GM10248 (cell line): ENCODE data around the gene ELOVL3.
A peak's percentile ranks its signal among the peaks of the same experiment; 100 is the strongest.
"Not testable (repeated sequence)": the region's sequence is repeated elsewhere in the genome, so short reads cannot be mapped to it uniquely, and the experiment has no call there.

Source experiments
- CTCF ChIA-PET: fragments of 300-600 bp; sonication (Branson Sonifier 250); formaldehyde crosslinking; extraction: SDS; loops from one replicate; lab custom pipeline; 2021; ENCODE audit warnings: antibody characterized with exemption; lab: Yijun Ruan, JAX
- POLR2A ChIA-PET: fragments of 350-650 bp; sonication (Branson Sonifier 250); formaldehyde crosslinking; extraction: SDS; loops from one replicate; lab custom pipeline; 2020; ENCODE audit warnings: antibody characterized with exemption; lab: Yijun Ruan, JAX
- DNase-seq: peaks from one replicate; pipeline ENCODE4 v3.0.0; 2012; ENCODE audit errors: extremely low spot score
- TF ChIP-seq, protein P1 (sequence below): IDR thresholded peaks from 2 replicates; pipeline ENCODE4 v1.5.1; 2012; ENCODE audit warnings: mild to moderate bottlenecking, low read depth; ENCODE audit errors: extremely low read depth, missing control alignments, control extremely low read depth

ELOVL3 gene

DNA sequence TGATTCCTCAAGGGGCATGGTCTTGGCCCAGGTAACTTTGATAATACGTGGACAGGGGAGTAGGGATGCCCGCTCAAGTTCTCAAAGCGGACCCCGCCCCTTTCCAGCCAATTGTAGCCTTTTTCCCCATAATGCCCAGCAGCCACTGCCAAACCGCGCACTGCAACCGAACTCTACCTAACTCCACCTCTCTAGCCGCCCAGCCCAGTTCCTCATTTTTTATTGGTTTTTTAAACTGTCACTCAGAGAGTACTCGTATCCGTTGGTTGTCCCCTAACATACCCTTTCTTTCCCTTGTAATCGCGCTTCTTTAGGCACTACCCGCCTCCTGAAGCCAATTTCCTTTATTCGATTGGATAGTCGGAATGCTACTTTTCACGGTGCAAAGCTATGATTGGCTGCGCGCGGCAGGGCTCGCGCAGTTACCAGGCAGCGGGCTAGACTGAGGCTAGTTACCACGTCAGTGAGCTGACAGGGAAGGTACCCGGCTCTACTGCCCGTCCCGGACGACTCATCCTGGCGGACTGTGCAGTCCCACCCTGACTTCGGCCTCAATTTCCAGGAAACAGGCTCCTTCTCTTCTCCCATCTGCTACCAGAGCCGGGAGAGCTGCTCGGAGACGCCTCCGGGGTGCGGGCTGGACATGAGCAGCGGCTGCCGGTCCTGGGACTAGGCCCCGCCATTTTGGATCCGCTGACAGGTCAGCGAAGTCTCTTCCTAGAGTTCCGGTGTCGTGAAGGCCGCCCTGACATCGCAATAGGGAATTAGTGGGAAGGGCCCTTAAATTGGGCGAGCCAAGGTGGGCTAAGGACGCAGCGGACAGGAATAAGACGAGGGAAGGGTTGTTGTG, 19.2 kb downstream of the ELOVL3 start, which contains the start of gene GBF1:
Gene GBF1 (plus strand): TSS at position 451 of the 850 bp plus-strand sequence. CDS start 13,407 bp downstream, outside the sequence.
- TF ChIP-seq, protein P1, sequence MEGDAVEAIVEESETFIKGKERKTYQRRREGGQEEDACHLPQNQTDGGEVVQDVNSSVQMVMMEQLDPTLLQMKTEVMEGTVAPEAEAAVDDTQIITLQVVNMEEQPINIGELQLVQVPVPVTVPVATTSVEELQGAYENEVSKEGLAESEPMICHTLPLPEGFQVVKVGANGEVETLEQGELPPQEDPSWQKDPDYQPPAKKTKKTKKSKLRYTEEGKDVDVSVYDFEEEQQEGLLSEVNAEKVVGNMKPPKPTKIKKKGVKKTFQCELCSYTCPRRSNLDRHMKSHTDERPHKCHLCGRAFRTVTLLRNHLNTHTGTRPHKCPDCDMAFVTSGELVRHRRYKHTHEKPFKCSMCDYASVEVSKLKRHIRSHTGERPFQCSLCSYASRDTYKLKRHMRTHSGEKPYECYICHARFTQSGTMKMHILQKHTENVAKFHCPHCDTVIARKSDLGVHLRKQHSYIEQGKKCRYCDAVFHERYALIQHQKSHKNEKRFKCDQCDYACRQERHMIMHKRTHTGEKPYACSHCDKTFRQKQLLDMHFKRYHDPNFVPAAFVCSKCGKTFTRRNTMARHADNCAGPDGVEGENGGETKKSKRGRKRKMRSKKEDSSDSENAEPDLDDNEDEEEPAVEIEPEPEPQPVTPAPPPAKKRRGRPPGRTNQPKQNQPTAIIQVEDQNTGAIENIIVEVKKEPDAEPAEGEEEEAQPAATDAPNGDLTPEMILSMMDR: no peak
- ChIA-PET CTCF (interaction anchor here (0.8 to 2.8 kb wide), 12 partner anchors 8 to 154 kb away, joined by 3 to 28 read pairs (median 4); no protein-coding TSS in a partner anchor), POLR2A (interaction anchor here (0.5 to 1.3 kb wide), 11 partner anchors 8 to 150 kb away, joined by 3 to 6 read pairs (median 3); partner anchors contain the start of gene NFKB2)
- peak; percentile 96 for DNase-seq

DNA sequence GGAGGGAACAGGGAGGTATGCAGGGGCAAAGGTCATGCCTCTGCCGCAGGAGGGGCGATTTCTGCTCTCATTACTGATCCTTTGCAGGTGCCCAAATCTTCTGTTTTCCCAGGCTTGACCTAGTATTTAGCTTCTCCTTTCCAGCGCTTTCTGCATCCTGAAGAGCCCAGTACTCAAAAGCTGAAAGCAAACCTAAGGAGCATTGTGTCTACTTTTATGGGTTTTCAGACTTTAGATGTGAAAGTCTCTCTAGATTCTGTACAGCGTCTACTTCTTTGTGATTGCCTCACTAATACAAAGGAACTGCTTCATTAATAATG, 19.8 kb downstream of the ELOVL3 start:
- DNase-seq: no peak
- TF ChIP-seq, protein P1: no peak
- POLR2A ChIA-PET: interaction anchor here (0.5 to 1.3 kb wide), 6 partner anchors 68 to 150 kb away, joined by 3 to 6 read pairs (median 4); partner anchors contain the start of gene NFKB2
- CTCF ChIA-PET: interaction anchor here (0.8 to 2.8 kb wide), 12 partner anchors 8 to 153 kb away, joined by 3 to 28 read pairs (median 4); no protein-coding TSS in a partner anchor

DNA sequence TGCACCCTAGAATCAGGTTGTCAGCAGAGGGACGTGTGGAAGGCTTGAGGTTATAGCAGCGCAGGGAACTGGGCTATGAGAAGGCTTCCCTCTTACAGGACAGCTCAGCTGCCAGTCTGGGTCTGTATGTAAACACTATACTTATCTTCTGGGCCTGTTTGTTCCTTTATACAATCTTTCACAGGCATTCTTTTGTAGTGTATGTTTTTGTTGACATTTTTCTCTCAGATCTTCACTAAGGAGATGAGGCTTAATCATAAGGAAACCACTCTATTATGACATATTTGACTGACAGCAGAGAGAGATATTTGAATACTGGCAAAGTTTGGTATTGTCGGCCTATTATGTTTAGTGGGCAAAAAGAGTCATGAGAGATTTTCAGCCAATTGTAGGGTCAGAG, 20.2 kb downstream of the ELOVL3 start:
- TF ChIP-seq, protein P1: no peak
- no peak for DNase-seq
- POLR2A ChIA-PET: interaction anchor here (1.3 kb wide), 1 partner anchor 148 kb away, joined by 6 read pairs; no protein-coding TSS in a partner anchor
- CTCF ChIA-PET: interaction anchor here (1.0 to 1.9 kb wide), 5 partner anchors 9 to 105 kb away, joined by 3 to 6 read pairs (median 4); no protein-coding TSS in a partner anchor

DNA sequence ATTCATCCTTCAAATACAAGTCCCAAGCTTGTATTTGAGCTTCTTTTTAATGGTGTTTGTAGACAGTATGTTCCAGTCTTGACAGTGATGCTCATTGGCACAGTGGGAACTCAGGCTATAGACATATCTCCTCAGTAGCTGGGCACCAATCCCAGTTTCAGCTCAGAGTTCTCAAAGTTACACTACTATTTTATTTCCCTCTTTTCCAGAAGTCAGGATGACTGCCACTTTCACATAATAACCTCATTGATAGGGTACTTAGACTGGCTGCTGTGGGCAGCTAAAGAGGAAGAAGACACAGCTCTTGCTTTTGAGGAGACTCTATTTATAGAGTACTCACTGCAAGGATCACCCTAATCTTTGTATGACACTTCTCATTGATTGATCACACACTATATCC, 21.6 kb downstream of the ELOVL3 start:
- POLR2A ChIA-PET: interaction anchor here (0.5 to 0.7 kb wide), 2 partner anchors 93 to 339 kb away, joined by 3 to 4 read pairs; no protein-coding TSS in a partner anchor
- CTCF ChIA-PET: interaction anchor here (1.2 to 3.9 kb wide), 8 partner anchors 9 to 104 kb away, joined by 3 to 45 read pairs (median 6); no protein-coding TSS in a partner anchor
- no peak for DNase-seq
- TF ChIP-seq, protein P1: no peak

DNA sequence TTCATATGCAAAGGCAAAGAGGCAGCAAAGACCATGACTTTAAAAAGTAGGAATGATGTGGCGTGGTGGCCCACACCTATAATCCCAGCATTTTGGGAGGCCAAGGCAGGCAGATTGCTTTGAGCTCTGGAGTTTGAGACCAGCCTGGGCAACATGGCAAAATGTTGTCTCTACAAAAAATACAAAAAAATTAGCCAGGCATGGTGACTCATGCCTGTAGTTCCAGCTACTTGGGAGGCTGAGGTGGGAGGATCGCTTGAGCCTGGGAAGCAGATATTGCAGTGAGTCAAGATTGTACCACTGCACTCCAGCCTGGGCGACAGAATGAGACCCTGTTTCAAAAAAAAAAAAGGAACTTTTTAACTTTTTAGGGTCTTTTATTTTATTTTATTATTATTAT, 26.4 kb downstream of the ELOVL3 start:
- CTCF ChIA-PET: interaction anchor here (0.8 to 4.3 kb wide), 7 partner anchors 10 to 141 kb away, joined by 3 to 27 read pairs (median 3); no protein-coding TSS in a partner anchor

DNA sequence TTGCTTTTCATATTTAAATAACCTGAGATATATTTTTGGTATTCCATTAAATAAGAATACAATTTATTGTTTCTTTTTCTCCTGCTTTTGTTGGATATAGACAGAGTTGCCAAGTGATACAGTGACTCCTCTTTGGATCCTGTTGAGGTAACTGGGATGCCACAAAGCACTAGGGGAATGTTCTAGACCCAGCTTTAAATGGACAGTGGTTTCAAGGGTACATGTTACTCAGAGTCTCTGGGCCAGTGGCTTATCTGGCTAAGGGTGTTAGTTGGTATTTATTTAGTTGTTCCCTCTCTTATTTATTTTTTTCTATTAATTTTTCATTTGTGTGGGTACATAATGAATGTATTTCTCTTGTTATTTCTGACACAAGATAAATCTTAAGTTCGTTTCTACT, 28.3 kb downstream of the ELOVL3 start:
- POLR2A ChIA-PET: no interaction called here
- CTCF ChIA-PET: interaction anchor here (1.1 to 4.3 kb wide), 4 partner anchors 9 to 97 kb away, joined by 3 to 27 read pairs (median 4); partner anchors contain the start of gene GBF1
- TF ChIP-seq, protein P1: no peak
- no peak for DNase-seq

More for the DNA sequence above, 26.4 kb downstream of the ELOVL3 start:
- DNase-seq: not testable (repeated sequence)
- POLR2A ChIA-PET: interaction anchor here (0.7 kb wide), 1 partner anchor 167 kb away, joined by 6 read pairs; no protein-coding TSS in a partner anchor

DNA sequence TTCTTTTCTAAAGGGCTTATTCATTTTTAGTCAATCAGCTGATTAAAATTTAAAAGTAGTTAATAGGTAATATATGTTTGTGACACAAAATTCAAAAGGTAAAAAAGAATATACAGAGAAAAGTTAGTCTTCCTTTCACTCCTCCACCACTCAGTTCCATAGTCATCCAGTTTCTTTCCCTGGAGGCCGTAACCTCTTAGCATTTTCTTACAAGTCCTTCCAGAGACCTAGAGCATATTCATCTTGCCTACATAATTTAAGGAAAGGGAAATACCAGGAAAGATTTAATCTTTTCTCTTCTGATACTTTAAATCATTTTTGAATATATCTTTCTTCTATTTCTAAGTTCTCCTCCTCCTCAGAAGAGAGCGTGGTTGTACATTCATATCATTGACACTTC, 29.3 kb downstream of the ELOVL3 start:
- TF ChIP-seq, protein P1: no peak
- ChIA-PET POLR2A (no interaction called here), CTCF (interaction anchor here (4.3 kb wide), 1 partner anchor 24 kb away, joined by 27 read pairs; no protein-coding TSS in a partner anchor)
- DNase-seq: no peak
